Left lung (tissue), 10 donors: Measurements from ENCODE around the gene NAA50. TPM values are rescaled to one million over a fixed set of nuclear protein-coding genes. Genes with fewer than 3 reads are reported as not detected.

ENCODE experiments used
- ATAC-seq: fragments of 200-7000 bp; cut with Tn5 transposase; one replicate; pipeline ENCODE4 v1.9.1; 2020; ENCODE audit warnings: moderate library complexity
- DNase-seq, 4 donors: peaks; one replicate each; pipeline ENCODE4 v3.0.0-alpha.2; 2013 to 2020
- H3K27ac ChIP-seq, 2 donors: fragments of 200-600 bp; sonication (generic) in 1 of 2; one replicate each; pipeline versions ENCODE4 v1.5.0 to v1.8.0; 2020 to 2021
- H3K27me3 ChIP-seq, 2 donors: fragments of 200-600 bp; sonication (generic) in 1 of 2; one replicate each; pipeline versions ENCODE4 v1.5.0 to v1.8.0; 2020 to 2021
- H3K36me3 ChIP-seq, 2 donors: fragments of 200-600 bp; sonication (generic) in 1 of 2; one replicate each; pipeline versions ENCODE4 v1.5.0 to v1.8.0; 2020 to 2021
- H3K4me1 ChIP-seq, 2 donors: fragments of 200-600 bp; one replicate each; pipeline ENCODE4 v1.8.0; 2021
- H3K4me3 ChIP-seq, 2 donors: fragments of 200-600 bp; sonication (generic) in 1 of 2; one replicate each; pipeline versions ENCODE4 v1.5.0 to v1.8.0; 2020 to 2021; ENCODE audit warnings: mild to moderate bottlenecking in 1 of 2
- H3K9me3 ChIP-seq, 2 donors: fragments of 200-600 bp; sonication (generic) in 1 of 2; one replicate each; pipeline versions ENCODE4 v1.5.0 to v1.8.0; 2020 to 2021
- intact Hi-C, 2 donors: fragments of 100-400 bp; cut with DNase I; formaldehyde crosslinking; loops; one replicate each; pipeline versions ENCODE4 v1.11.2 to v1.14.2; 2022
- polyA plus RNA-seq, 6 donors: library from polyadenylated mRNA; unstranded; fragments of 120-200 nt; gene quantifications; one replicate each; pipeline ENCODE4 v1.2.1, GENCODE V29; 2013; ENCODE audit not compliant: insufficient read length in 6 of 6
- total RNA-seq, 2 donors: library from RNA; stranded (reverse); fragmentation: NEBNext Ultra II Directional; extraction: Animal tissue kit (Norgen Biotek cat#: 25700); gene quantifications; one replicate each; pipeline ENCODE4 v1.2.1, GENCODE V29; 2021
- TF ChIP-seq, protein P1 (sequence below), 2 donors: fragments of 200-600 bp; sonication (generic) in 1 of 2; IDR thresholded peaks; one replicate each; pipeline versions ENCODE4 v1.5.0 to v1.8.0; 2021; ENCODE audit warnings: antibody characterized with exemption in 2 of 2
- donor health status: DM: no; HTN: yes; CAD: no.
- donor health status: DM: no; HTN: no; CAD: no.

The NAA50 gene
- total and polyA plus RNA-seq, 8 donors = 96.9 to 132 (median 114) TPM

DNA sequence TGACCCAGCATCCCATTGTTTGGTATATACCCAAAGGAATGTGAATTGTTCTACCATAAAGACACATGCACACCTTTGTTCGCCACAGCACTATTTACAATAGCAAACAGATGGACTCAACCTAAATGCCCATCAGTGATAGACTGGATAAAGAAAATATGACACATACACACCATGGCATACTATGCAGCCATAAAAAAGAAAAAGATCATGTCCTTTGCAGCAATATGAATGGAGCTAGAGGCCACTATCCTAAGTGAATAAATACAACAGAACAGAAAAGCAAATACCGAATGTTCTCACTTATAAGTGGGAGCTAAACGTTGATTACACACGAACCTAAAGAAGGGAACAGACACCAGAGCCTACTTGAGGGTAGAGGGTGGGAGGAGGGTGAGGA is 38.2 kb downstream of the NAA50 start:
- intact Hi-C loops = no loop called here
- DNase-seq (no peak), ATAC-seq (no peak)
- H3K27ac ChIP-seq = no peak overlapping the region
- no peaks in the 10 kb centered on the region for H3K36me3 ChIP-seq
- H3K27me3 ChIP-seq = peaks cover 0 to 9% of the 10 kb centered on the region in 2 donors
- H3K4me3 ChIP-seq = no peak overlapping the region
- TF ChIP-seq, protein P1, sequence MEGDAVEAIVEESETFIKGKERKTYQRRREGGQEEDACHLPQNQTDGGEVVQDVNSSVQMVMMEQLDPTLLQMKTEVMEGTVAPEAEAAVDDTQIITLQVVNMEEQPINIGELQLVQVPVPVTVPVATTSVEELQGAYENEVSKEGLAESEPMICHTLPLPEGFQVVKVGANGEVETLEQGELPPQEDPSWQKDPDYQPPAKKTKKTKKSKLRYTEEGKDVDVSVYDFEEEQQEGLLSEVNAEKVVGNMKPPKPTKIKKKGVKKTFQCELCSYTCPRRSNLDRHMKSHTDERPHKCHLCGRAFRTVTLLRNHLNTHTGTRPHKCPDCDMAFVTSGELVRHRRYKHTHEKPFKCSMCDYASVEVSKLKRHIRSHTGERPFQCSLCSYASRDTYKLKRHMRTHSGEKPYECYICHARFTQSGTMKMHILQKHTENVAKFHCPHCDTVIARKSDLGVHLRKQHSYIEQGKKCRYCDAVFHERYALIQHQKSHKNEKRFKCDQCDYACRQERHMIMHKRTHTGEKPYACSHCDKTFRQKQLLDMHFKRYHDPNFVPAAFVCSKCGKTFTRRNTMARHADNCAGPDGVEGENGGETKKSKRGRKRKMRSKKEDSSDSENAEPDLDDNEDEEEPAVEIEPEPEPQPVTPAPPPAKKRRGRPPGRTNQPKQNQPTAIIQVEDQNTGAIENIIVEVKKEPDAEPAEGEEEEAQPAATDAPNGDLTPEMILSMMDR (IDR thresholded peaks at IDR 0.05) = no peak
- no peaks in the 10 kb centered on the region for H3K4me1 ChIP-seq
- no peaks in the 10 kb centered on the region for H3K9me3 ChIP-seq

DNA sequence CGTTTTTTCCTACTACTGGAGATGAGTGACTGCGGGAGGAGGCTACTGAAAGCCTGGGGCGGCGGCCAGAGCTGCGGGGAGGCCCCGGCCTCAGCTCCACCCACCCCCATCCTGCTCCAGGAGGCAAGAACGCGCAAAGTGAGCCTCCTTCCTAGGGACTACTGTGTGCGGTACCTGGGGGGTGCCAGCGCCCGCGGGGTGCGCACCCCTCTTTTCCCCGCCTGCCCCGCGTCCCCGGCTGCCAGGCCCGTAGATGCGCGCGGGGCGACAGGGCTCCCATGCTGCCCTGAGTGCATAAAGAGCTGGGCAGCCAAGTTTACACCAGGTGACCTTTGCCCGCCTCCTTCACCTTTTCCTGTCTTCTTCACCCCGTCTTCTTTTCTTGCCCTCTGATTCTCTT is 47.1 kb downstream of the NAA50 start:
- Histone ChIP-seq H3K9me3 (no peaks in the 10 kb centered on the region), H3K27me3 (no peaks in the 10 kb centered on the region), H3K4me3 (peak overlapping the region; percentile 26 to 28), H3K27ac (peak overlapping the region in 1 of 2 donors; percentile 4), H3K4me1 (peaks cover 6 to 37% of the 10 kb centered on the region in 2 donors), H3K36me3 (no peaks in the 10 kb centered on the region)
- DNase-seq = peak in 3 of 4 donors; percentile 19 to 80 (median 52)
- ATAC-seq = peak; percentile 7
- intact Hi-C loops = no loop called here
- TF ChIP-seq, protein P1 (IDR thresholded peaks at IDR 0.05) = no peak

DNA sequence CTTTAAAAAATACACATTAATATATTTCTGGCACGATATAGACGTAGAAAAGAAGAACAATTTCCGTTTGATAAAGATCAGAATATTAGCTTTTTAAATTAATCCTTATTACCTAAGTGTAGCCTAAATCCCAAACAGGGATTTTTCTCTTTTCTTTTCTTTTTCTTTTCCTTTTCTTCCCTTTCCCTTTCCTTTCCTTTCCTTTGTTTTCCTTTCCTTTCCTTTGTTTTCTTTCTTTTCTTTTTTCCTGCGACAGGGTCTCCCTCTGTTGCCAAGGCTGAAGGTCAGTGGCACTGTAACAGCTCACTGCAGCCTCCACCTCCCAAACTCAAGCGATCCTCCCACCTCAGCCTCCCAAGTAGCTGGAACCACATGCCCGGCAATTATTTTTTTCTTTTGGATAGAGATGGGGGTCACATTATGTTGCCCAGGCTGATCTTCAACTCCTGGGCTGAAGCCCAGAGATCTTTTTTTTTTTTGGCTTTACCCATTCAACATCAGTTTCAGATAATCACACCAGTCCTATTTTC is 47.8 kb downstream of the NAA50 start:
- ATAC-seq = no peak
- peak overlapping the region; percentile 28 to 81 for H3K4me3 ChIP-seq
- intact Hi-C loops = no loop called here
- H3K36me3 ChIP-seq = no peaks in the 10 kb centered on the region
- no peaks in the 10 kb centered on the region for H3K27me3 ChIP-seq
- H3K27ac ChIP-seq = no peak overlapping the region
- H3K4me1 ChIP-seq = peaks cover 6 to 44% of the 10 kb centered on the region in 2 donors
- TF ChIP-seq, protein P1 (IDR thresholded peaks at IDR 0.05) = no peak
- DNase-seq = no peak
- no peaks in the 10 kb centered on the region for H3K9me3 ChIP-seq

DNA sequence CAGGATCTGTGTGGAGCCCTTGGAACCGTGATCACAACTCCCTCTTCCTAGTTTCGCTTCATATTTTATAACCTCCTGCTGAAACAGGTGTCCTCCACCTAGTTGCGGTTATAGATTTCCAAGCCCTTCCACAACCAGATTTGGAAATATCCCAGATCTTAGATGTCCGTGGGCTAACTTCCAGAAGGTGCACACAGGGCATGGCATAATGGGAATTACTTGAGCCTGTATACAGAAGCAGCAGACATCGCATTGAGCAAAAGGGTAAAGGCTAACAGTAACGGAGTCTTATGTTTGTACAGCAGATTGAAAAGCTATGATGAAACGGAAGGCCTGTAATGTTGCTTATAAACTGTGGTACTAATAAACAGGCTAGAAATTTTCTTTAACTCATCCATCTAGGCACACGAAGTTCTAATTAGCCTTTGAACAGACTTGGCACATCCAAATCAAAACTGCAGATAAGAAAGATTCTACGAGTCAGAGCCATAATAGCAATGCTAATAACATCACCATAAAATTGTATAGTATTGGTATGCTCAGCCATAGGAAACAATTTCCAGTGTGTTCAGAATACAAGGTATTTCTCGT is 48.5 kb downstream of the NAA50 start:
- ATAC-seq (peak; percentile 2), DNase-seq (peak in 2 of 4 donors; percentile 37 to 38)
- TF ChIP-seq, protein P1 (IDR thresholded peaks at IDR 0.05) = no peak
- Histone ChIP-seq H3K4me3 (peak overlapping the region; percentile 48 to 81), H3K27me3 (no peaks in the 10 kb centered on the region), H3K36me3 (no peaks in the 10 kb centered on the region), H3K27ac (peak overlapping the region; percentile 86 to 95), H3K9me3 (no peaks in the 10 kb centered on the region), H3K4me1 (peaks cover 6 to 44% of the 10 kb centered on the region in 2 donors)
- intact Hi-C loops = no loop called here

DNA sequence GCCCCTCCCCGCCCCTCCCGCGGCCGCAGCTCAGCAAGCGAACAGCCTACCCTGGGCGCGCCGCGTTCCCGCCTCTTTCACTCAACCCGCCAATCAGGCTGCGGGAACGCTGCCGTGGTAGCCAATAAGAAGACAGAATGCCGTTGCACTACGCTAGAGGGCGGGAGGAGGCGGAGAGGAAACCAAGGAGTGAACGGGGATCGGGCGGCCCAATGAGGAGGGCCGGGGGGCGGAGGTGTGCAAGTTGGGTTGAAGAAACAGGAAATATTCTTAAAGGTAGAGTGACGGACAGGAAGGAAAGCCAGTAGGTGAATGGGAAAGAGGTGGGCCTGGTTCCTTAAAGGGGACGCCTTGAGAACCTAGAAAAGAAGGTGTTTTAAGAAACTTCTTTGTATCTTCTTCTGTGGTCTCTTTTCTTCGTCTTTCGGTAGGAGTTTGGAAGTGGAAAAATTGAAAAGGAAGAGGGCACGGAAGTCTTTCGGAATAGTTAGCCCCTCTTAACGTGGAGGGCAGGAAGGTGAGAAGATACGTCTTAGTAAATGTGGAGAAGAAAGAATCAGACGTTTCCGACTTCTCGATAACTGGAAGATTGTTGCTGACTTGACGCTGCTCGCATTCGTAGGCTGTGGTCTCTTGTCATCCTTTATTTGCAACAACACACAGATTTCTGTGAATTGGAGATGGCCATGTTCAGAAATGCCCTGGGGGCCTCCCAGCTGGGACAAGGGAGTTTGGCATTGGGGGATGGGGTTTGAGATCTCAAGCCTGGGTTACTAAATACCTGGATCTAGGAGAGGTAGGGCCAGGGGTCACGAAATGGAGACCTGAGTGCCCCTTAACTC is 49.2 kb downstream of the NAA50 start:
- H3K9me3 ChIP-seq = no peaks in the 10 kb centered on the region
- peaks cover 6 to 44% of the 10 kb centered on the region in 2 donors for H3K4me1 ChIP-seq
- peak overlapping the region; percentile 95 to 99 for H3K27ac ChIP-seq
- intact Hi-C loops = no loop called here
- no peaks in the 10 kb centered on the region for H3K27me3 ChIP-seq
- no peaks in the 10 kb centered on the region for H3K36me3 ChIP-seq
- ATAC-seq = peak; percentile 94
- DNase-seq = peak; percentile 97 to 100 (median 99)
- TF ChIP-seq, protein P1 (IDR thresholded peaks at IDR 0.05) = peak in 1 of 2 donors; percentile 28
- H3K4me3 ChIP-seq = peak overlapping the region; percentile 81 to 86
